Measurements from ENCODE around the gene GSG1L. TPM values are rescaled to one million over a fixed set of nuclear protein-coding genes. Genes with fewer than 3 reads are reported as not detected.

Gene GSG1L
- polyA plus RNA-seq, 1 donor (not counting 4 experiments of a cell fraction or from before 2014, with no cell fraction given) = not detected

DNA sequence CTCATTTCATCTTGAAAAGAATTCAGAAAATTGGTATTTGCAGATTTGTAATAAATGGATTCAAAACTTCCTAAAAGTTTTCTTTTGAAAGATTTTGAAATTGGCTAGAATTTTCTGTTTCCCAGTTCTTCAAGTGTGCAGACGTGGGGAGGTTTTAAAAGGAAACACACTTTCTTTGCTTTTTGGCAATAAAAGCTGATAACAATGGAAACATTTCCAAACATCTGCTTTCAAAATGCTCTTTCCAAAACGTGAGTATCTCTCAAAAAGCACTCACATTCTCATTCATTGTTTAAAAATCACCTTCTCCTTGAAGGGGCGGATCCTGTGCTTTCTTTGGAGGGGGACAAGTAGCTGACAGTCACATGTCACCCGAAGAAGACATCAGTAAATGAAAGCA lies 8.6 kb upstream of the GSG1L start:
- Histone ChIP-seq H3K36me3 (ENCODE audit: control insufficient read depth in 2 of 2, extremely low read depth in 1 of 2, insufficient read depth in 2 of 2, low read length in 2 of 2) (no peaks in the 10 kb centered on the region), H3K4me2 (ENCODE audit: control insufficient read depth, extremely low read depth, insufficient read depth, low read depth, low read length) (no peak overlapping the region), H3K27ac (ENCODE audit: control insufficient read depth, insufficient read depth, low read length) (no peak overlapping the region), H4K20me1 (ENCODE audit: control insufficient read depth, extremely low read depth, insufficient read depth, low read length) (no peaks in the 10 kb centered on the region), H3K4me1 (ENCODE audit: control insufficient read depth, extremely low read depth, insufficient read depth, low read length) (no peaks in the 10 kb centered on the region), H3K79me2 (ENCODE audit: control insufficient read depth, insufficient read depth, low read length) (no peaks in the 10 kb centered on the region), H3K9me3 (ENCODE audit: control insufficient read depth, low read depth, low read length) (no peaks in the 10 kb centered on the region), H3K4me3 (ENCODE audit: control insufficient read depth in 2 of 3, extremely low read depth in 1 of 3, insufficient read depth in 2 of 3, low read depth in 1 of 3, low read length in 3 of 3) (no peak overlapping the region), H3K9me1 (ENCODE audit: control insufficient read depth, extremely low read depth, insufficient read depth, low read length) (no peaks in the 10 kb centered on the region), H3K27me3 (ENCODE audit: control insufficient read depth, extremely low read depth, insufficient read depth, low read length) (no peaks in the 10 kb centered on the region), H2AFZ (ENCODE audit: control insufficient read depth, low read length) (no peak overlapping the region), H3K9ac (ENCODE audit: control insufficient read depth, extremely low read depth, insufficient read depth, low read length) (no peak overlapping the region)
- no peak for FAIRE-seq
- no peak for TF ChIP-seq EZH2 (IDR thresholded peaks at IDR 0.05; ENCODE audit: low read length)
- TF ChIP-seq, protein P1, sequence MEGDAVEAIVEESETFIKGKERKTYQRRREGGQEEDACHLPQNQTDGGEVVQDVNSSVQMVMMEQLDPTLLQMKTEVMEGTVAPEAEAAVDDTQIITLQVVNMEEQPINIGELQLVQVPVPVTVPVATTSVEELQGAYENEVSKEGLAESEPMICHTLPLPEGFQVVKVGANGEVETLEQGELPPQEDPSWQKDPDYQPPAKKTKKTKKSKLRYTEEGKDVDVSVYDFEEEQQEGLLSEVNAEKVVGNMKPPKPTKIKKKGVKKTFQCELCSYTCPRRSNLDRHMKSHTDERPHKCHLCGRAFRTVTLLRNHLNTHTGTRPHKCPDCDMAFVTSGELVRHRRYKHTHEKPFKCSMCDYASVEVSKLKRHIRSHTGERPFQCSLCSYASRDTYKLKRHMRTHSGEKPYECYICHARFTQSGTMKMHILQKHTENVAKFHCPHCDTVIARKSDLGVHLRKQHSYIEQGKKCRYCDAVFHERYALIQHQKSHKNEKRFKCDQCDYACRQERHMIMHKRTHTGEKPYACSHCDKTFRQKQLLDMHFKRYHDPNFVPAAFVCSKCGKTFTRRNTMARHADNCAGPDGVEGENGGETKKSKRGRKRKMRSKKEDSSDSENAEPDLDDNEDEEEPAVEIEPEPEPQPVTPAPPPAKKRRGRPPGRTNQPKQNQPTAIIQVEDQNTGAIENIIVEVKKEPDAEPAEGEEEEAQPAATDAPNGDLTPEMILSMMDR (optimal IDR thresholded peaks at IDR 0.05 in 1 of 3, IDR thresholded peaks at IDR 0.05 in 1 of 3, conservative IDR thresholded peaks at IDR 0.05 in 1 of 3; ENCODE audit: extremely low read depth in 1 of 3, insufficient read depth in 2 of 3, low read length in 3 of 3) = no peak
- DNase-seq (ENCODE audit: low read depth, low spot score) = no peak
- dilution Hi-C loops (cut with MboI; ENCODE audit: extremely low pct_ligation_motif_present, low sequenced_read_pairs) = no loop called here

DNA sequence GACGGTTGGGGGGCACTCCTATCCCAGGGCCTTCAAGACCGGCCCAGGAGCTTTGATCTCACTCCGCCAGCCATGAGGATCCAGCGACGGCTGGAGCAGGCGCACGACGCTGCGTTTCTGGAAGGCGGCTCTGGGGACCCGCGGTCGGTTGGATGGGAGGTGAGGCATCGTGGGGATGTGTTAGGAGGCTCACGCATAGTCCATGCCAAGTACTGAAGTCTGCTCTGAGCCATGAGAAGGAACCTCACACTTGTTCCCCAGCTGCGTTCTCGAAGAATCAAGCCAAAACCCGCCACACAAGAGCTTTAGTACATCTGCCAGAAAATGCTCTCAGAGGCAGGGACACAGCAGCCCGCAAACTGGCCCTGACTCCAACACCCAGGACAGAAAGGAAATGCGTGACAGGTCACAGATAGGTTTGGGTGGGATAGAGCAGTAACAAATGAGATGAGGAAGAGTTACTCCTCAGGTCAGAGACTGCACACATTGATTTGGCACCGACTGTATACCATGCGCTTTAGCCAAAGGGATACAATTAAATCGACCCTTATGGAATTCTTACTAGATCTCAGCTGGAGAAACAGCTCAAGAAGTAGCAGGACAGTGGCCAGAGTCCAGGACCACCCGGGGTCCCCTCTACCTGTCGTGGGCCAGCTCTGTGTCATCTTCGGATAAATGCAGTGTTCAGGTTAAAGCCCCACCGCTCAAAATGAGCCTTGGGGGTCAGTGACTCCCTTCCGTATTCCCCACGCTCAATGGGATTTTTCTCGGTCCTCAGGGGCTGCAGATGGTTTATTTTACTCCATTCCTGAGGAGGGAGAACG lies 6.7 kb upstream of the GSG1L start:
- Histone ChIP-seq H3K27me3 (ENCODE audit: control insufficient read depth, extremely low read depth, insufficient read depth, low read length) (peaks cover 4% of the 10 kb centered on the region), H3K4me1 (ENCODE audit: control insufficient read depth, extremely low read depth, insufficient read depth, low read length) (no peaks in the 10 kb centered on the region), H3K9me1 (ENCODE audit: control insufficient read depth, extremely low read depth, insufficient read depth, low read length) (no peaks in the 10 kb centered on the region), H3K4me3 (ENCODE audit: control insufficient read depth in 2 of 3, extremely low read depth in 1 of 3, insufficient read depth in 2 of 3, low read depth in 1 of 3, low read length in 3 of 3) (no peak overlapping the region), H3K4me2 (ENCODE audit: control insufficient read depth, extremely low read depth, insufficient read depth, low read depth, low read length) (no peak overlapping the region), H3K36me3 (ENCODE audit: control insufficient read depth in 2 of 2, extremely low read depth in 1 of 2, insufficient read depth in 2 of 2, low read length in 2 of 2) (no peaks in the 10 kb centered on the region), H3K27ac (ENCODE audit: control insufficient read depth, insufficient read depth, low read length) (no peak overlapping the region), H3K79me2 (ENCODE audit: control insufficient read depth, insufficient read depth, low read length) (no peaks in the 10 kb centered on the region), H2AFZ (ENCODE audit: control insufficient read depth, low read length) (no peak overlapping the region), H3K9ac (ENCODE audit: control insufficient read depth, extremely low read depth, insufficient read depth, low read length) (no peak overlapping the region), H3K9me3 (ENCODE audit: control insufficient read depth, low read depth, low read length) (no peaks in the 10 kb centered on the region), H4K20me1 (ENCODE audit: control insufficient read depth, extremely low read depth, insufficient read depth, low read length) (no peaks in the 10 kb centered on the region)
- dilution Hi-C loops (cut with MboI; ENCODE audit: extremely low pct_ligation_motif_present, low sequenced_read_pairs) = no loop called here
- TF ChIP-seq EZH2 (IDR thresholded peaks at IDR 0.05; ENCODE audit: low read length) = no peak
- TF ChIP-seq, protein P1 (optimal IDR thresholded peaks at IDR 0.05 in 1 of 3, IDR thresholded peaks at IDR 0.05 in 1 of 3, conservative IDR thresholded peaks at IDR 0.05 in 1 of 3; ENCODE audit: extremely low read depth in 1 of 3, insufficient read depth in 2 of 3, low read length in 3 of 3) = no peak
- no peak for FAIRE-seq
- no peak for DNase-seq (ENCODE audit: low read depth, low spot score)

Data from keratinocyte (primary cell).